GM19397 (cell line): Measurements from ENCODE around the gene RMI2.
"Not testable (repeated sequence)": the region's sequence is repeated elsewhere in the genome, so short reads cannot be mapped to it uniquely, and the experiment has no call there.

Experiments used
- ATAC-seq: cut with Tn5 transposase; IDR thresholded peaks from one replicate; pipeline ENCODE4 v1.9.1; 2021; ENCODE audit warnings: mild to moderate bottlenecking, moderate library complexity; ENCODE audit not compliant: unreplicated experiment

RMI2 gene

DNA sequence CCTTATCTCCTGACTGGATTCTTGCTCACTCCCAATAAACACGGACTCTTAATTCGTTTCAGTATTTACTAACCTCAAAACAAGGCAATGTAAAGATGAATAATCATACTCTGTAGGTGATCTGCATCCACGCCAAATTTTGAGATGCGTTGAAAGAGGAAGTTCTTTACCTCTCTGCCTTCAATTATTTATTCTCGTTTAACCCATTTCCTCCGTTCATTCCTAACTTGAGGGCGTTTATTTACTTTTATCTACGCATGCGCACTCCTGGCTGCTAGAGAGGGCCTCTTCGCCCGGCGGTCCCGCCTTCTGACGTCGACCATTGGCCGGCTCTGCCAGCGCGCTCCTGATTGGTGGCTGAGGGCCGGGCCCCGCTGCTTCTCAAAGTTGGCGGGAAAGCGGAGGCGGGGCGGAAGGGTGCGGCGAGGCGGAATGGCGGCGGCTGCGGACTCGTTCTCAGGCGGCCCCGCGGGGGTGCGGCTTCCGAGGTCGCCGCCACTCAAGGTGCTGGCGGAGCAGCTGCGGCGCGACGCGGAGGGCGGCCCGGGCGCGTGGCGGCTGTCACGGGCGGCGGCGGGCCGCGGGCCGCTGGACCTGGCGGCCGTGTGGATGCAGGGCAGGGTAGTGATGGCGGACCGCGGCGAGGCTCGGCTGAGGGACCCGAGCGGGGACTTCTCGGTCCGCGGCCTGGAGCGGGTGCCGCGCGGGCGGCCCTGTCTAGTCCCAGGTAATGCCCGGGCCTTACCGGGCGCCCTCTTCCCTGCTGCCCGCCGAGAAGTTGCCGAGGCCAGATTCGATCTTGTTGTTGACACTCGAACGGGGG is at the start of gene RMI2:
RMI2 (plus strand) TSS at position 420 of the 823 bp plus-strand sequence; CDS start at position 433, 13 bp downstream.
- peak; percentile 97 for ATAC-seq

- ATAC-seq: no peak
These were observed 49.6 kb upstream of the RMI2 start for GRCh38 chr16:11295672-11296071.

- ATAC-seq: no peak
These were observed 48.9 kb upstream of the RMI2 start for GRCh38 chr16:11296351-11296705.

- peak; percentile 16 for ATAC-seq
These were observed 48.4 kb upstream of the RMI2 start for GRCh38 chr16:11296706-11297491.

- peak; percentile 85 for ATAC-seq
These were observed 47.6 kb upstream of the RMI2 start for GRCh38 chr16:11297492-11298142.

DNA sequence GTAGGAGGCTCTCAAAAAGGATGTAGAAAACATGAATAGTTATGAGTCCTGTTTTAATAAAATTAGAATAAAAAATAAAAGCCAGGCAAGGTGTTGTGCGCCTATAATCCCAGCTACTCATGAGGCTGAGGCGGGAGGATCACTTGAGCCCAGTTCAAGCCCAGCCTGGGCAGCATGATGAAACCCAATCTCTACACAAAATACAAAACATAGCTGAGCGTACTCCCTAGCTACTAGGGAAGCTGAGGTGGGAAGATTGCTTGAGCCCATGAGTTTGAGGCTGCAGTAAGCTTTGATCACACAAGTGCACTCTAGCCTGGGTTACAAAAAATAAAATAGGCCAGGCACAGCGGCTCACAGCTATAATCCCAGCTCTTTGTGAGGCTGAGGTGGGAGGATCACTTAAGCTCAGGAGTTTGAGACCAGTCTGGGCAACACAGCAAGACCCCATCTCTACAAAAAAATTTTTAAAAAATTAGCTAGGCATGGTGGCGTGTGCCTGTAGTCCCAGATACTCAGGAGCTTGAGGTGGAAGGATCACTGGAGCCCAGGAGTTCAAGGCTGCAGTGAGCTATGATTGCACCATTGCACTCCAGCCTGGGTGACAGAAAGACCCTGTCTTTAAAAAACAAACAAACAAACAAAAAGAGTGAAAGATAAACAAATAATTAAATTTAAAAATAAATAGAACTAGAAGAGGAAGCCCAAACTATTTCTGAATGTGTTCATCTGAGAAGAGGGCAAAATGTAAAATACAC is 46.9 kb upstream of the RMI2 start:
- no peak for ATAC-seq

DNA sequence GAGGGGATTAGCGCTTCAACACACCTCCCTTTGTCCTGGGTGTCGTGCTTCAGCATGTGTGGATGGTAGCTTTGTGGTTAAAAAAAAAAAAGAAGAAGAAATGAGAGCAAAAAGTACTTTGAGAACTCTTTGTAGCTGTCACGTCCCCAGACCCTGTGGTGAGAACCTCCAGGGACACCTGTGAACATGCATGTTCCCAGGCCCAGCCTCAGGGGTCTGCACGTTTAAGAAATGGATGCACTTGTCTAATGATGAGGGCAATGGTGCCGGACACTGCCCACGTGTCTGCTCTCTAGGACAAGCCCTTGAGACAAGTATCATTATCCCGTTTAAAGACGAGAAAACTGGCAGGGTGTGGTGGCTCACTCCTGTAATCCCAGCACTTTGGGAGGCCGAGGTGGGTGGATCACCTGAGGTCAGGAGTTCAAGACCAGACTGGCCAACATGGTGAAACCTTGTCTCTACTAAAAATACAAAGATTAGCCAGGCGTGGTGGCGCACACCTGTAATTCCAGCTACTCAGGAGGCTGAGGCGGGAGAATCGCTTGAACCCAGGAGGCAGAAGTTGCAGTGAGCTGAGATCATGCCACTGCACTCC is 46.2 kb upstream of the RMI2 start:
- ATAC-seq: not testable (repeated sequence)

GRCh38 chr16:11299865-11300559 is 45.2 kb upstream of the RMI2 start:
- no peak for ATAC-seq

- ATAC-seq: no peak
These were observed 44.7 kb upstream of the RMI2 start for GRCh38 chr16:11300560-11300892.

- ATAC-seq: no peak
These were observed 43.4 kb upstream of the RMI2 start for GRCh38 chr16:11301645-11302501.

- no peak for ATAC-seq
These were observed 42.3 kb upstream of the RMI2 start for GRCh38 chr16:11302977-11303376.

- no peak for ATAC-seq
These were observed 41.7 kb upstream of the RMI2 start for GRCh38 chr16:11303405-11304138.

GRCh38 chr16:11306381-11306780 is 38.9 kb upstream of the RMI2 start:
- no peak for ATAC-seq

GRCh38 chr16:11306997-11307638 is 38.1 kb upstream of the RMI2 start:
- no peak for ATAC-seq

DNA sequence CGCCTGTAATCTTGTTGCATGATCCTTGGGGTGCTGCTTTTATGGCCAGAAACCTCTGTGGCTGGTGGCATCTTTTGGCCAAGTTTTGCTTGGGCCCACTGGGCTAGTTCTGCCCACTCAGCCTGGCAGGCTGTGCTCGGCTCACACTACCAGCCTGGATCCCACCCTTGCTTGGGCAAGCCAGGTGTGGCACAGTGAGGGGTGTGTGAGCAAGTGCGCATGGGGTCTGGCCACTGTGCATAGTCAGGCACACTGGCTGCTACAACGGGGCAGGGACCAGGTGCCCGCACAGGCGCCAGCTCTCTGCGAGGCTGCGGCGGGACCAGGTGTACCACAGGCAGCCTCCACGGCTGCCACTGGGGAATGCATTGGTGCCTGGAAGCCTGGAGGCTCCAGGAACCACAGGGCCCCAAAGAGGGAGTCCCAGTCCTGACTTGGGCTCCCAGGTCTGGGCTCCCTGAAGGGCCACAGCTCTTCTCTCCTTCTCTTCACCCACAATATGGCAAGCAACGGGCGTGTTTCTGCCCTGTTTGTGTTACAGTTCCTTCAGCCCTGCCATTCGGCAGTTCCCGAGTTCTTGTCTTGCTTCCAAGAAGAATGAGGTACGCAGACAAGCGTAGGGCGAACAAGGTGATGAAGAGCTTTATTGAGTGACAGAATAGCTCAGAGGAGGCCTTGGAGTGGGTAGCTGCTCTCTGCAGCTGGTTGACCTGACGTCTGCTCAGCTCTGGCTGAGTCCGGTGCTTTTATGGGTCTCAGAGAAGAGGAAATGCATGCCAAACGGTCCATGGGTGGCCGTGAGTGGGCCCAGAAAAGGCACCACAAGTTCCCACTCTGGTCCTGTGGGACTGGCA is 37.4 kb upstream of the RMI2 start:
- ATAC-seq: no peak

- peak; percentile 38 for ATAC-seq
These were observed 36.6 kb upstream of the RMI2 start for GRCh38 chr16:11308493-11309283.
